Measurements from ENCODE around the gene DNM3. TPM values are rescaled to one million over a fixed set of nuclear protein-coding genes. Genes with fewer than 3 reads are reported as not detected.

Gene DNM3
- total and polyA plus RNA-seq, 2 experiments from 2014 or later, result 5.2 to 12.2 TPM

- TF ChIP-seq ZNF462 (CRISPR knock-in tag; IDR thresholded peaks at IDR 0.05), result no peak
- TF ChIP-seq POLR2AphosphoS5 (IDR thresholded peaks at IDR 0.05; ENCODE audit: low read depth), result no peak
- TF ChIP-seq REST (IDR thresholded peaks at IDR 0.05; ENCODE audit: unreplicated experiment), result no peak
Observed at GRCh38 chr1:172394811-172395210, 553.5 kb downstream of the DNM3 start (continued).

GRCh38 chr1:172395576-172395975 lies 554.3 kb downstream of the DNM3 start:
- H3K4me3 Mint-ChIP-seq, result no peak overlapping the region
- no peak overlapping the region for H3K27ac Mint-ChIP-seq
- Histone ChIP-seq H3K9me2 (ENCODE audit: insufficient read depth) (no peaks in the 10 kb centered on the region), H3K36me3 (ENCODE audit: insufficient read depth) (no peaks in the 10 kb centered on the region), H3K4me1 (ENCODE audit: insufficient read depth) (peaks cover 44% of the 10 kb centered on the region), H3K4me2 (peak overlapping the region; percentile 37; the same call in 1 of the 2 replicates), H2AFZ (no peak overlapping the region), H3K4me3 (no peak overlapping the region), H4K20me1 (replicated peaks; ENCODE audit: insufficient read depth) (no peaks in the 10 kb centered on the region), H3K27ac (ENCODE audit: low read depth) (0 out of 2 replicates have a peak overlapping the region, but pooled peaks have one; percentile 2), H3K27me3 (ENCODE audit: insufficient read depth) (no peaks in the 10 kb centered on the region), H3F3A (replicated peaks; ENCODE audit: low read depth) (no peaks in the 10 kb centered on the region), H3K79me2 (replicated peaks; ENCODE audit: insufficient read depth) (no peaks in the 10 kb centered on the region)
- no peaks in the 10 kb centered on the region; the same call in 2 of the 3 replicates for H3K9me3 Mint-ChIP-seq
- DNase-seq (ENCODE audit: low spot score) (peak; percentile 34), ATAC-seq (no peak)
- H3K36me3 Mint-ChIP-seq (ENCODE audit: low read depth), result no peaks in the 10 kb centered on the region
- H3K27me3 Mint-ChIP-seq (ENCODE audit: insufficient read depth, low read depth, poor library complexity), result no peaks in the 10 kb centered on the region
- peaks cover 49% of the 10 kb centered on the region for H3K4me1 Mint-ChIP-seq
- TF ChIP-seq POLR2AphosphoS5 (IDR thresholded peaks at IDR 0.05; ENCODE audit: low read depth) (no peak), STAT1 (IDR thresholded peaks at IDR 0.05; ENCODE audit: unreplicated experiment) (no peak), ZNF114 (CRISPR knock-in tag; IDR thresholded peaks at IDR 0.05) (no peak), EZH2 (IDR thresholded peaks at IDR 0.05; ENCODE audit: low read depth, unreplicated experiment) (no peak), NANOG (IDR thresholded peaks at IDR 0.05; ENCODE audit: borderline replicate concordance) (no peak), JUNB (IDR thresholded peaks at IDR 0.05; ENCODE audit: unreplicated experiment) (no peak), ZNF331 (CRISPR knock-in tag; IDR thresholded peaks at IDR 0.05; ENCODE audit: low read depth) (no peak)
